Astrocyte of the spinal cord (primary cell): ENCODE data around the gene ACVR1B.

ENCODE experiments used
- DNase-seq: peaks from one replicate; pipeline ENCODE4 v3.0.0; 2011; ENCODE audit warnings: low read depth, low spot score
- H3K4me3 ChIP-seq: 2 replicates; pipeline ENCODE4 v1.5.1; 2011; ENCODE audit warnings: low read depth, mild to moderate bottlenecking, low read length, moderate library complexity
- CTCF ChIP-seq: IDR thresholded peaks from 2 replicates; pipeline ENCODE4 v1.5.1; 2012; ENCODE audit warnings: low read depth, mild to moderate bottlenecking, low read length, inconsistent platforms
- in situ Hi-C: cut with HindIII; loops from 2 replicates; pipeline ENCODE4 v1.10.0; 2017; ENCODE audit warnings: low sequenced_read_pairs

The ACVR1B gene

GRCh38 chr12:52043386-52044212, 92.1 kb downstream of the ACVR1B start:
- in situ Hi-C loops, result no loop called here

DNA sequence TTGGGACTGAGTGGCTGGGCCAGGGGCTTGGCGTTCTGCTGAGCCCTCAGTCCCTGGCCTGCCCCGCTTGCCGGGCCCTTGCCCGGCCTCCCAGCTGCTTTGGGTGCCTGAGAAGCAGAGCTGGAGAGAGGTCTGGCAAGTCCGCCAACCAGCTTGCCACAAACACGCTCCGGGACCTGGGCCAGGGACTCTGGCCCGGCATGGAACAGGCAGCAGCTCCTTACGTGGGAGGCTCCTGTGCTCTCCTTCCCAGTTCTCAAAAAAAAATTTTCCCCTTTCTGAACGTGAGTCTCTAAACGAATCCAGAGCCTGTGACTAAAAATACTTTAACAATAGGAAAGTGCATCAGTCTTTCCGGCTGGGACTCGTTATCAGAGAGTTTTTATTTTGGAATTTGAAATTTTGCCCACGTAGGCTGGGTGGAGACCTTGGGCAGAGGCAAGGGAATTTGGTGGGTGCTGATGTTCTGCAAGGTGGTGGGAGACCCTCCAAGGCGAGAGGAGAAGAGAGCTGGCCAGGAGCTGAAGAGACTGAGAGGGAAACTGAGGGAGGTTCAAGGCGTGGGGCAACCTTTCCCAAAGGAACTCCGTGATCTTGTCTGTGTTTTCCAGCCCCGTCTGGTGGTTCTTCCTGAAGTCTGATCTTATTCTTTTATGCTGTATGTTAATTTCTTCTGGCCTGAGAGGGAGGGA, 92.9 kb downstream of the ACVR1B start:
- no peak for TF ChIP-seq CTCF
- DNase-seq, result peak; percentile 59
- no peak overlapping the region for H3K4me3 ChIP-seq
- in situ Hi-C loops, result no loop called here

More at GRCh38 chr12:52043386-52044212, 92.1 kb downstream of the ACVR1B start:
- H3K4me3 ChIP-seq, result no peak overlapping the region
- no peak for DNase-seq
- TF ChIP-seq CTCF, result no peak

DNA sequence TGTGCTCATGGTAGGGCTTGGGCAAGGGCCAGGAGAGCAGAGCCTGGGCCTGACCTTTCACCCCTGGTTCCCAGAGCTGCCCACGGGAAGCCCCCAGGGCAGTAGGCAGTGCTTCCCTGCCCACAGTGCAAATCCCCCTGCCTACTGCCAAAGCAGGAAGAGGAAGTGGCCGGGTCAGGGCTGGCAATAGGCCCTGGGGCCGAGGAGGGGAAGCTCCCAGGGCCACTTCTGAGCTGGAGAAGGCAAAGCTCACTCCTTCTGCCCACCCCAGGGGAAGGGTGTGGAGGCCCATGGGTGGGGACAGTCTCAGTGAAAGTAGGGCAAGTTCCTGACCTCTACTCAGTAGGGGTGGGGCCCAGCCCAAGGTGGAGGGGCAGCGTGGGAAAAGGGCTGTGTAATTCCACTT, 94.3 kb downstream of the ACVR1B start:
- in situ Hi-C loops, result no loop called here
- DNase-seq, result no peak
- no peak for TF ChIP-seq CTCF
- H3K4me3 ChIP-seq, result no peak overlapping the region
